IMR-90 (cell line): ENCODE data around the gene TMEM9. TPM values are rescaled to one million over a fixed set of nuclear protein-coding genes. Genes with fewer than 3 reads are reported as not detected.

Source experiments
- ATAC-seq: fragments of 200-7000 bp; cut with Tn5 transposase; 2 replicates; pipeline ENCODE4 v1.9.1; 2020; ENCODE audit warnings: low read depth, mild to moderate bottlenecking, moderate library complexity
- BruUV-seq: library from RNA; stranded (reverse); fragments of 400-500 nt; replicated peaks from 2 replicates; lab custom pipeline; 2021; lab: Mats Ljungman, UMichigan
- CTCF ChIA-PET: fragments of 300-600 bp; formaldehyde crosslinking; extraction: SDS; loops from one replicate; lab custom pipeline; 2021; ENCODE audit warnings: antibody characterized with exemption; lab: Yijun Ruan, JAX
- POLR2A ChIA-PET: fragments of 300-600 bp; sonication (Branson Sonifier 250); formaldehyde crosslinking; loops from one replicate; lab custom pipeline; 2022; ENCODE audit warnings: antibody characterized with exemption; ENCODE audit not compliant: unreplicated experiment; lab: Charles Lee
- DNase-seq: peaks from one replicate; pipeline ENCODE4 v3.0.0; 2013
- H2AFZ ChIP-seq: replicated peaks from 2 replicates; pipeline ENCODE3; 2013; ENCODE audit warnings: low read length, mild to moderate bottlenecking; ENCODE audit not compliant: poor library complexity
- H2AK5ac ChIP-seq: 2 replicates; pipeline ENCODE4 v1.6.1; 2013; ENCODE audit warnings: low read depth, low read length, inconsistent platforms
- H2AK9ac ChIP-seq: replicated peaks from 2 replicates; pipeline ENCODE3; 2013; ENCODE audit warnings: mild to moderate bottlenecking, low read depth, low read length, moderate library complexity; ENCODE audit not compliant: poor library complexity
- H2BK120ac ChIP-seq: 2 replicates; pipeline ENCODE4 v1.6.1; 2013; ENCODE audit warnings: low read depth, low read length, inconsistent platforms
- H2BK15ac ChIP-seq: 3 replicates; pipeline ENCODE4 v1.6.1; 2013; ENCODE audit warnings: low read depth, low read length, inconsistent platforms
- H2BK20ac ChIP-seq: 2 replicates; pipeline ENCODE4 v1.6.1; 2013; ENCODE audit warnings: low read depth, mild to moderate bottlenecking, inconsistent platforms, low read length, moderate library complexity
- H2BK5ac ChIP-seq: 2 replicates; pipeline ENCODE4 v1.6.1; 2013; ENCODE audit warnings: mild to moderate bottlenecking, low read depth, low read length, inconsistent platforms; ENCODE audit not compliant: poor library complexity, severe bottlenecking
- H3K14ac ChIP-seq: replicated peaks from 2 replicates; pipeline ENCODE4 v1.6.1; 2013; ENCODE audit warnings: low read depth, low read length, inconsistent platforms
- H3K18ac ChIP-seq: 2 replicates; pipeline ENCODE4 v1.6.1; 2013; ENCODE audit warnings: low read depth, low read length, control low read depth
- H3K23ac ChIP-seq: 2 replicates; pipeline ENCODE4 v1.6.1; 2013; ENCODE audit warnings: low read depth, low read length, inconsistent platforms
- H3K27ac ChIP-seq: 2 replicates; pipeline ENCODE4 v1.5.1; 2013; ENCODE audit warnings: mild to moderate bottlenecking, control low read depth, low read length; ENCODE audit not compliant: insufficient read depth
- H3K27me3 ChIP-seq: 2 replicates; pipeline ENCODE4 v1.6.1; 2013; ENCODE audit warnings: low read length; ENCODE audit not compliant: control insufficient read depth, insufficient read depth
- H3K36me3 ChIP-seq: 2 replicates; pipeline ENCODE4 v1.6.1; 2013; ENCODE audit warnings: low read length, mixed read lengths; ENCODE audit not compliant: control insufficient read depth, insufficient read depth
- H3K4ac ChIP-seq: 2 replicates; pipeline ENCODE4 v1.6.1; 2013; ENCODE audit warnings: low read depth, low read length, inconsistent platforms
- H3K4me1 ChIP-seq: 2 replicates; pipeline ENCODE4 v1.6.1; 2013; ENCODE audit warnings: low read length, mixed read lengths; ENCODE audit not compliant: control insufficient read depth, insufficient read depth
- H3K4me2 ChIP-seq: 2 replicates; pipeline ENCODE4 v1.6.1; 2013; ENCODE audit warnings: low read depth, mild to moderate bottlenecking, control low read depth, low read length, moderate library complexity
- H3K4me3 ChIP-seq: 2 replicates; pipeline ENCODE4 v1.5.1; 2013; ENCODE audit warnings: low read depth, mild to moderate bottlenecking, control low read depth, low read length, moderate library complexity; ENCODE audit not compliant: insufficient read depth
- H3K56ac ChIP-seq: 2 replicates; pipeline ENCODE4 v1.6.1; 2013; ENCODE audit warnings: low read length, inconsistent platforms; ENCODE audit not compliant: insufficient read depth; ENCODE audit errors: extremely low read depth
- H3K79me1 ChIP-seq, 2 experiments: 2 replicates each; pipeline ENCODE4 v1.6.1; 2013; ENCODE audit warnings: low read length in 2 of 2, inconsistent platforms in 1 of 2, low read depth in 1 of 2
- H3K9ac ChIP-seq: 2 replicates; pipeline ENCODE4 v1.6.1; 2013; ENCODE audit warnings: low read depth, low read length, control low read depth
- H3K9me1 ChIP-seq: 2 replicates; pipeline ENCODE4 v1.6.1; 2013; ENCODE audit warnings: low read length, inconsistent platforms; ENCODE audit not compliant: insufficient read depth
- H3K9me3 ChIP-seq: 2 replicates; pipeline ENCODE4 v1.6.1; 2013; ENCODE audit warnings: low read length; ENCODE audit not compliant: control insufficient read depth, insufficient read depth
- H4K20me1 ChIP-seq: 2 replicates; pipeline ENCODE4 v1.6.1; 2013; ENCODE audit warnings: low read length, inconsistent platforms; ENCODE audit not compliant: insufficient read depth
- H4K5ac ChIP-seq: 2 replicates; pipeline ENCODE4 v1.6.1; 2013; ENCODE audit warnings: mild to moderate bottlenecking, low read depth, low read length, control low read depth
- H4K8ac ChIP-seq, 2 experiments: 2 replicates each; pipeline ENCODE4 v1.6.1; 2013; ENCODE audit warnings: low read depth in 2 of 2, low read length in 2 of 2, control low read depth in 1 of 2, inconsistent platforms in 1 of 2
- H4K91ac ChIP-seq: 2 replicates; pipeline ENCODE4 v1.6.1; 2013; ENCODE audit warnings: low read depth, low read length, inconsistent platforms; ENCODE audit not compliant: insufficient read depth
- BHLHE40 ChIP-seq: fragments of 150-350 bp; IDR thresholded peaks from 2 replicates; pipeline ENCODE4 v1.6.1; 2016; ENCODE audit warnings: mild to moderate bottlenecking, low read depth, low read length
- USF2 ChIP-seq: fragments of 150-350 bp; IDR thresholded peaks from 2 replicates; pipeline ENCODE4 v1.6.1; 2017; ENCODE audit warnings: mild to moderate bottlenecking, antibody characterized with exemption, low read length, low read depth
- WGBS, 2 experiments: methylation state at CpG; one replicate each; pipeline versions ENCODE4 v1.1.5 to v1.1.7; 2013; ENCODE audit warnings: missing lambda C conversion rate in 2 of 2; ENCODE audit not compliant: insufficient read length in 1 of 2; ENCODE audit errors: extremely low coverage in 2 of 2; 5-methylcytosine and 5-hydroxymethylcytosine counted together
- dilution Hi-C: fragments of 300-500 bp; cut with HindIII; formaldehyde crosslinking; loops from one replicate; pipeline ENCODE4 v1.14.3; 2018; ENCODE audit warnings: low sequenced_read_pairs; ENCODE audit not compliant: unreplicated experiment
- in situ Hi-C: fragments of 300-500 bp; cut with MboI; formaldehyde crosslinking; loops from 3 replicates; pipeline ENCODE4 v1.14.3; 2019; ENCODE audit warnings: low sequenced_read_pairs, inconsistent platforms, mixed read lengths
- intact Hi-C: fragments of 100-400 bp; cut with micrococcal nuclease; formaldehyde crosslinking; loops from 2 replicates; pipeline ENCODE4 v1.10.0; 2022
- polyA plus RNA-seq, 3 experiments: library from polyadenylated mRNA; depleted of rRNA; stranded (reverse); fragments of >200 nt; gene quantifications; 2 replicates each; pipeline ENCODE4 v1.2.3, GENCODE V29; 2012; ENCODE audit warnings: low replicate concordance in 1 of 3
- total RNA-seq: library from RNA; depleted of rRNA; stranded (reverse); fragments of >200 nt; gene quantifications from 2 replicates; pipeline ENCODE4 v1.2.3, GENCODE V29; 2012

The TMEM9 gene
- total and polyA plus RNA-seq, 2 of the 4 experiments (the other 2 are of a cell fraction) = 76.7 to 107 TPM

- Histone ChIP-seq H4K20me1 (no peaks in the 10 kb centered on the region), H3K27me3 (peaks cover 70% of the 10 kb centered on the region), H3K4me3 (no peak overlapping the region), H3K56ac (no peak overlapping the region), H3K9me3 (no peaks in the 10 kb centered on the region), H2BK15ac (no peak overlapping the region), H2AK9ac (no peak overlapping the region), H2BK5ac (no peak overlapping the region), H4K8ac (no peak overlapping the region), H2AFZ (peak overlapping the region; percentile 46), H4K91ac (no peak overlapping the region), H3K18ac (no peak overlapping the region), H3K14ac (no peak overlapping the region), H3K9ac (no peak overlapping the region), H3K23ac (no peak overlapping the region), H3K36me3 (no peaks in the 10 kb centered on the region), H3K79me1 (no peaks in the 10 kb centered on the region), H3K4me2 (no peak overlapping the region), H2BK120ac (no peak overlapping the region), H3K4ac (no peak overlapping the region), H2AK5ac (no peak overlapping the region), H2BK20ac (no peak overlapping the region), H3K9me1 (no peaks in the 10 kb centered on the region), H3K27ac (no peak overlapping the region), H4K5ac (no peak overlapping the region), H3K4me1 (no peaks in the 10 kb centered on the region)
- intact Hi-C loops = loop anchor here (10.0 kb wide), 1 partner anchor 96 kb away; no protein-coding TSS in a partner anchor
- in situ Hi-C loops = loop anchor here (10.0 kb wide), 1 partner anchor 136 kb away; no protein-coding TSS in a partner anchor
- TF ChIP-seq USF2 (no peak), BHLHE40 (no peak)
- ChIA-PET CTCF (no interaction called here), POLR2A (no interaction called here)
- WGBS, 2 experiments = 89% methylated on average over 5 of the region's 19 CpGs; no CpG with 5 or more reads in 1 of the 2 experiments
- dilution Hi-C loops = no loop called here
- DNase-seq (no peak), ATAC-seq (no peak)
- BruUV-seq = no TSS peak
Observed at GRCh38 chr1:201088901-201089525, 65.3 kb downstream of the TMEM9 start.
